Measurements from ENCODE around the gene APOD.

APOD gene

GRCh38 chr3:195522254-195523023 lies 61.3 kb downstream of the APOD start:
- DNase-seq = no peak

All from NCI-H1092 (cell line).